HepG2 (cell line): ENCODE measurements around the gene RNLS. TPM values are rescaled to one million over a fixed set of nuclear protein-coding genes. Genes with fewer than 3 reads are reported as not detected.
"Not testable (repeated sequence)": the region's sequence is repeated elsewhere in the genome, so short reads cannot be mapped to it uniquely, and the experiment has no call there.

Source experiments
- ATAC-seq: fragments of 200-7000 bp; cut with Tn5 transposase; 3 replicates; pipeline ENCODE4 v1.9.1; 2020; ENCODE audit warnings: mild to moderate bottlenecking, moderate library complexity
- BruUV-seq: library from RNA; stranded (reverse); fragments of 400-500 nt; replicated peaks from 2 replicates; lab custom pipeline; 2021; lab: Mats Ljungman, UMichigan
- CTCF ChIA-PET: fragments of 300-600 bp; formaldehyde crosslinking; extraction: SDS; loops from one replicate; lab custom pipeline; 2021; ENCODE audit warnings: low total read pairs, inconsistent platforms, low intra/inter-chr PET ratio; lab: Yijun Ruan, JAX
- POLR2A ChIA-PET: fragments of 350-600 bp; sonication (Branson Sonifier 250); formaldehyde crosslinking; loops from one replicate; lab custom pipeline; 2020; ENCODE audit warnings: antibody characterized with exemption, inconsistent platforms; lab: Yijun Ruan, JAX
- DNase-seq: peaks from one replicate; pipeline ENCODE4 v3.0.0-alpha.2; 2015; ENCODE audit warnings: low spot score
- FAIRE-seq: peaks from 3 replicates; lab custom pipeline; 2011; peaks lifted over from hg19 to GRCh38; lab: Jason Lieb, UNC
- H2AFZ ChIP-seq: one replicate; pipeline ENCODE4 v1.6.1; 2011; ENCODE audit warnings: low read length, inconsistent platforms
- H3K27ac ChIP-seq: fragments of 300-600 bp; 3 replicates; pipeline ENCODE4 v1.8.0; 2011; ENCODE audit warnings: mixed run types, mild to moderate bottlenecking, mixed read lengths, low read length, inconsistent platforms; ENCODE audit not compliant: insufficient read depth; ENCODE audit errors: extremely low read length
- H3K27me3 ChIP-seq, 2 experiments: fragments of 200-600 bp in 1 of 2; 2 replicates in 1 of 2; 3 replicates in 1 of 2; pipeline versions ENCODE4 v1.6.0 to v1.8.0; 2011; ENCODE audit warnings: low read length in 2 of 2, mild to moderate bottlenecking in 2 of 2, moderate library complexity in 2 of 2, inconsistent platforms in 1 of 2; ENCODE audit not compliant: insufficient read depth in 2 of 2, control insufficient read depth in 1 of 2
- H3K36me3 ChIP-seq, 2 experiments: fragments of 200-600 bp in 1 of 2; replicated peaks in 1 of 2; 2 replicates in 1 of 2; 3 replicates in 1 of 2; pipeline versions ENCODE4 v1.5.1 to v1.8.0; 2011; ENCODE audit warnings: low read length in 2 of 2, inconsistent platforms in 1 of 2; ENCODE audit not compliant: insufficient read depth in 2 of 2, control insufficient read depth in 1 of 2
- H3K4me1 ChIP-seq: 2 replicates; pipeline ENCODE4 v1.5.1; 2012; ENCODE audit warnings: low read length, inconsistent platforms; ENCODE audit not compliant: insufficient read depth
- H3K4me2 ChIP-seq: 2 replicates; pipeline ENCODE4 v1.6.0; 2011; ENCODE audit warnings: low read depth, low read length, inconsistent platforms
- H3K4me3 ChIP-seq, 3 experiments: fragments of 200-600 bp in 1 of 3; sonication (generic), shearing (Covaris generic) in 1 of 3; replicated peaks in 1 of 3; 2 replicates each; pipeline ENCODE4 v1.5.1; 2011 to 2016; ENCODE audit warnings: low read length in 3 of 3, inconsistent platforms in 2 of 3, low read depth in 2 of 3, mild to moderate bottlenecking in 2 of 3, control low read depth in 1 of 3, mixed read lengths in 1 of 3; ENCODE audit not compliant: insufficient read depth in 1 of 3
- H3K79me2 ChIP-seq: one replicate; pipeline ENCODE4 v1.6.1; 2011; ENCODE audit warnings: low read length, inconsistent platforms; ENCODE audit not compliant: insufficient read depth
- H3K9ac ChIP-seq: 2 replicates; pipeline ENCODE4 v1.6.0; 2011; ENCODE audit warnings: mild to moderate bottlenecking, low read depth, low read length, inconsistent platforms; ENCODE audit not compliant: insufficient read depth
- H3K9me3 ChIP-seq: 2 replicates; pipeline ENCODE4 v1.5.1; 2012; ENCODE audit warnings: mild to moderate bottlenecking, low read length
- H4K20me1 ChIP-seq: 2 replicates; pipeline ENCODE4 v1.6.0; 2011; ENCODE audit warnings: inconsistent platforms, mild to moderate bottlenecking, low read length, moderate library complexity; ENCODE audit not compliant: insufficient read depth
- EZH2 ChIP-seq: conservative IDR thresholded peaks from 2 replicates; pipeline ENCODE4 v1.6.1; 2012; ENCODE audit warnings: mild to moderate bottlenecking, low read depth, low read length, moderate library complexity
- SMAD1 ChIP-seq: sonication (generic); formaldehyde crosslinking; IDR thresholded peaks from 2 replicates; pipeline ENCODE4 v1.4.0; 2020; ENCODE audit warnings: missing genetic modification reagents, low read depth, mild to moderate bottlenecking, borderline replicate concordance
- WGBS: methylation state at CpG from one replicate; pipeline ENCODE4 v1.1.6; 2017; ENCODE audit warnings: low lambda C conversion rate; 5-methylcytosine and 5-hydroxymethylcytosine counted together
- in situ Hi-C: cut with HindIII; loops from 2 replicates; pipeline ENCODE4 v1.10.0; 2017; ENCODE audit warnings: low pct_unique_long_range_greater_than_20kb; ENCODE audit not compliant: extremely low pct_ligation_motif_present
- intact Hi-C: fragments of 100-400 bp; cut with micrococcal nuclease; formaldehyde crosslinking; loops from one replicate; pipeline ENCODE4 v1.10.0; 2022; ENCODE audit not compliant: unreplicated experiment
- polyA plus RNA-seq, 8 experiments: library from polyadenylated mRNA; depleted of rRNA in 3 of 8; stranded (reverse) in 7 of 8; unstranded in 1 of 8; fragments of >200 nt; fragmentation: Illumina TruSeq in 4 of 8; extraction: Trizol in 4 of 8; gene quantifications; 2 replicates each; pipeline versions ENCODE4 v1.2.1 to v1.2.3, GENCODE V29; 2011 to 2016; ENCODE audit warnings: low read depth in 4 of 8, missing spikeins in 1 of 8, mixed read lengths in 1 of 8; ENCODE audit not compliant: insufficient read depth in 1 of 8
- total RNA-seq, 5 experiments: library from RNA; depleted of rRNA; stranded (reverse); fragments of >200 nt; fragmentation: Illumina TruSeq; extraction: Trizol; gene quantifications; 2 replicates each; pipeline ENCODE4 v1.2.3, GENCODE V29; 2016; ENCODE audit warnings: low read depth in 1 of 5

RNLS gene
- total and polyA plus RNA-seq, 2 of the 13 experiments (the other 11 are each of a cell fraction or from before 2014, with no cell fraction given), result not detected

DNA sequence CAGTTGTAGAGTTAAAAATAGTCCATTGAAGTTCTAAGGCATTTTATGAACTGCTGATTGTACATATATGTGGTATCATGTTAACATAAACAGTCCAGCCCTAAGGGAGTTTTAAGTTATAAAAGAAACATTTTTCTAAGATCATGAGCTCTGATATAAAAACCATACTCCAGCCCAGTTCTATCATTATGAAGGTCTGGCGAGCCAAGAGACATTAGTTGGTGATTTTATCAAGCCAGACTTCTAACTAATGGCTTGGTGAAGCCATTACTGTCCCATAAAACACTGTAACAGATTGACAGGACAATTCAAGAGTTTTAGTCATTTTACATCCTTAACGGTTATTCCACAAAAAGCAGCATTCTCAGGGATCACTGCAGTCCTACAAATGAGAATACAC lies 221.6 kb downstream of the RNLS start:
- intact Hi-C loops (no loop called here), in situ Hi-C loops (no loop called here)
- H3K4me1 ChIP-seq, result no peaks in the 10 kb centered on the region
- H3K36me3 ChIP-seq, result no peaks in the 10 kb centered on the region
- ChIA-PET POLR2A (no interaction called here), CTCF (no interaction called here)
- H2AFZ ChIP-seq, result no peak overlapping the region
- 12% methylated on average over 2 of the region's 2 CpGs for WGBS
- no peaks in the 10 kb centered on the region for H3K9me3 ChIP-seq
- DNase-seq, result no peak
- no peak overlapping the region for H3K4me3 ChIP-seq
- BruUV-seq, result no TSS peak
- H4K20me1 ChIP-seq, result no peaks in the 10 kb centered on the region
- no peak for FAIRE-seq
- no peaks in the 10 kb centered on the region for H3K27me3 ChIP-seq
- TF ChIP-seq SMAD1 (CRISPR knock-in tag) (no peak), EZH2 (no peak)
- no peak overlapping the region for H3K4me2 ChIP-seq
- no peak overlapping the region for H3K27ac ChIP-seq
- ATAC-seq, result no peak
- no peaks in the 10 kb centered on the region for H3K79me2 ChIP-seq
- no peak overlapping the region for H3K9ac ChIP-seq

DNA sequence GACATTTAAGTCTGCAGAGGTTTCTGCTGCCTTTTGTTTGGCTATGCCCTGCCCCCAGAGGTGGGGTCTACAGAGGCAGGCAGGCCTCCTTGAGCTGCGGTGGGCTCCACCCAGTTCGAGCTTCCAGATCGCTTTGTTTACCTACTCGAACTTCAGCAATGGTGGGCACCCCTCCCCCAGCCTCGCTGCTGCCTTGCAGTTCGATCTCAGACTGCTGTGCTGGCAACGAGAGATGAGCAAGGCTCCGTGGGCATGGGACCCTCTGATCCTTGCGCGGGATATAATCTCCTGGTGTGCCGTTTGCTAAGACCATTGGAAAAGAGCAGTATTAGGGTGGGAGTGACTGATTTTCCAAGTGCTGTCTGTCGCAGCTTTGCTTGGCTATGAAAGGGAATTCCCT lies 227.4 kb downstream of the RNLS start:
- H3K4me2 ChIP-seq, FAIRE-seq, H3K4me1 ChIP-seq, CTCF ChIA-PET, H3K4me3 ChIP-seq, H4K20me1 ChIP-seq, ATAC-seq, DNase-seq, H3K79me2 ChIP-seq, H3K27ac ChIP-seq, H3K27me3 ChIP-seq, BruUV-seq, POLR2A ChIA-PET, H3K9ac ChIP-seq, H3K36me3 ChIP-seq, H3K9me3 ChIP-seq, in situ Hi-C loops, intact Hi-C loops, H2AFZ ChIP-seq: not testable (repeated sequence)
- WGBS, result 47% methylated on average over 11 of the region's 12 CpGs
